ENCODE results near the gene ZNF221. TPM values are rescaled to one million over a fixed set of nuclear protein-coding genes. Genes with fewer than 3 reads are reported as not detected.

ZNF221 gene
- total and polyA plus RNA-seq, 7 donors: 0.60 to 6.8 (median 3.6) TPM; not detected in 1

DNA sequence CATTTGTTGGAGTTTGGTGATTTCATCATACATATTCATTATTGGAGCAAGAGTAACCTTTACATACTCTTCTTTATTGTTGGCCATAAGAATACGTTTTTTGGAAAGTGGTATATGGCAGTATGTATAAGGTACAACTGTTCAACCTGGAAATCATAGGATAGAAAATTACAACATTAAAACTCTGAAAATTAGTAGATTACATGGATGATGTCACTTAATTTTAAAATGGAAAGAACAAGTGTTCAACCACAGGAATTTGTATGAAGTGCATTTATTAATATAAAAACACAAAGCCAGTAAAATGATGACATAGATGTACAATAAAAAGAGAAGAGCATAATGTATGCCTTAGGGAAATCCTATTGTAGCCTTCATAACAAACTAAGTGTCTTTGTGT, 25.7 kb downstream of the ZNF221 start:
- TF ChIP-seq, protein P1, sequence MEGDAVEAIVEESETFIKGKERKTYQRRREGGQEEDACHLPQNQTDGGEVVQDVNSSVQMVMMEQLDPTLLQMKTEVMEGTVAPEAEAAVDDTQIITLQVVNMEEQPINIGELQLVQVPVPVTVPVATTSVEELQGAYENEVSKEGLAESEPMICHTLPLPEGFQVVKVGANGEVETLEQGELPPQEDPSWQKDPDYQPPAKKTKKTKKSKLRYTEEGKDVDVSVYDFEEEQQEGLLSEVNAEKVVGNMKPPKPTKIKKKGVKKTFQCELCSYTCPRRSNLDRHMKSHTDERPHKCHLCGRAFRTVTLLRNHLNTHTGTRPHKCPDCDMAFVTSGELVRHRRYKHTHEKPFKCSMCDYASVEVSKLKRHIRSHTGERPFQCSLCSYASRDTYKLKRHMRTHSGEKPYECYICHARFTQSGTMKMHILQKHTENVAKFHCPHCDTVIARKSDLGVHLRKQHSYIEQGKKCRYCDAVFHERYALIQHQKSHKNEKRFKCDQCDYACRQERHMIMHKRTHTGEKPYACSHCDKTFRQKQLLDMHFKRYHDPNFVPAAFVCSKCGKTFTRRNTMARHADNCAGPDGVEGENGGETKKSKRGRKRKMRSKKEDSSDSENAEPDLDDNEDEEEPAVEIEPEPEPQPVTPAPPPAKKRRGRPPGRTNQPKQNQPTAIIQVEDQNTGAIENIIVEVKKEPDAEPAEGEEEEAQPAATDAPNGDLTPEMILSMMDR (IDR thresholded peaks at IDR 0.05): no peak
- TF ChIP-seq EP300 (IDR thresholded peaks at IDR 0.05) (no peak), POLR2A (IDR thresholded peaks at IDR 0.05) (no peak), POLR2AphosphoS5 (IDR thresholded peaks at IDR 0.05) (no peak)
- H3K27me3 ChIP-seq: no peaks in the 10 kb centered on the region
- no peak overlapping the region for H3K27ac ChIP-seq
- H3K4me1 ChIP-seq: no peaks in the 10 kb centered on the region
- intact Hi-C loops (cut with DNase I): no loop called here
- DNase-seq: no peak
- H3K9me3 ChIP-seq: peaks cover 11 to 56% (median 42%) of the 10 kb centered on the region in 4 donors
- H3K4me3 ChIP-seq: no peak overlapping the region
- no peaks in the 10 kb centered on the region for H3K36me3 ChIP-seq
- 74 to 95% methylated on average over 1 of the region's 1 CpG for whole genome bisulfite sequencing, 2 donors

DNA sequence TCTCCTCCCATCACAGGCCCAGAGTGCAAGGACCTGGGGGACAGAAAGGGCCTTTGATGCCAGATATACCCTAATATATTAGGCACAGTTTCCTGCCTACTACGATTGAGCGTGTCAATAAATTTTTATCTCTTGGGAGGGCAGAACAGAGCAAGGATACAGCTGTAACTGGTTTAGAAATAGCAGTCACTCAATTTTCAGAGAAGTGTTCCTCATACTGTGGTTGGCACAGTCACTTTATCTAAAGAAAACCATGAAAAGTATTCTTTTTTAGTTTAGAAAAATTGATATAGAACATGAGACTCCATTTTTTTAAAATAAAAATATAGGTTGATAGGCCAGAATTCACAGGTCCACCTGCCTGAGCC, 32.5 kb downstream of the ZNF221 start:
- H3K36me3 ChIP-seq: peaks cover 0 to 4% (median 0%) of the 10 kb centered on the region in 4 donors
- intact Hi-C loops (cut with DNase I): loop anchor here (5.0 kb wide), 2 partner anchors 46 to 129 kb away; partner anchors contain the start of genes ZNF225 and ZNF45
- TF ChIP-seq EP300 (IDR thresholded peaks at IDR 0.05) (no peak), POLR2AphosphoS5 (IDR thresholded peaks at IDR 0.05) (no peak), POLR2A (IDR thresholded peaks at IDR 0.05) (no peak)
- TF ChIP-seq, protein P1 (IDR thresholded peaks at IDR 0.05): no peak
- H3K4me1 ChIP-seq: peaks cover 0 to 16% (median 6%) of the 10 kb centered on the region in 4 donors
- DNase-seq: no peak
- peaks cover 0 to 9% (median 6%) of the 10 kb centered on the region in 4 donors for H3K9me3 ChIP-seq
- peak overlapping the region; percentile 78 to 83 (median 83) for H3K27ac ChIP-seq
- 69 to 79% methylated on average over 2 of the region's 2 CpGs for WGBS, 2 donors
- H3K27me3 ChIP-seq: no peaks in the 10 kb centered on the region
- H3K4me3 ChIP-seq: peak overlapping the region; percentile 67 to 80 (median 72)

DNA sequence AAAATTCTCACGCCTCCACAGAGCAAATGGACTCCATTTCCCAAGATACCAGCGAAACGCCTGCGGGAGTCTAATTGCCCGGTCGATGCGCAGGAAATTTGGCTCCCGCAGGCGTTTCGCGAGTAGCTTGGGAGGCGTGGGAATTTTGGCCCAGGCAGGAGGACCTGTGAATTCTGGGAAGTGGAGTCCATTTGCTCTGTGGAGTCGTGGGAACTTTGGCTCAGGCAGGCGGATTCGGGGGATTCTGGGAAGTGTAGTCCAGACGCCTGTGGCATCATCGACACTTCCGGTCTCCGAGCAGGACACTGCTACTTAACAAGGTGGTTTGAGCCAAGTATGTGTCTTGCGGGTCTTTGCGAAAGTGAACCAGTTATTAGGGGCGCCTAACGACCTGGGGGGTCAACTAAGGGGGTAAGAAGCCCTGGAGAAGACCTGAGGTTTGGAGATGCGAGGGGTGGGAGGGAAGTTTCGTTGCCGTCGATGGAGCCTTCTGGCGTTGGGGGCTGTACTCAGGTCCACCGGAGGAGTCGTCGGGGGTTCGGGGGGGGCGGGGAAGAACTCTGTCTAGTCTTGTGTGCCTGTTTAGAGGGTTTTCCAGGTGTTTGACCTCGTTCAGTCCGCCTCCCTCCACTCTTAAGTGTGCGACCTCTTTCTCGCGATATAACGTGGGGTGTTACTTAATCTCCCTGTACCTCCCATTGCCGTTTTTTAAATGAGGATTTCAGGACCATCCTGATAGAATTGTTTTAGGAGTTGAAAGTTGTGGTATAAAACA, 33.1 kb downstream of the ZNF221 start, which contains the start of gene ZNF155:
ZNF155 (plus strand) TSS at position 277 of the 775 bp plus-strand sequence. CDS start 4,356 bp downstream, outside the sequence.
- H3K4me3 ChIP-seq: peak within 1 kb of the TSS; percentile 67 to 80 (median 72)
- WGBS, 2 donors: 1% methylated on average over 40 of the region's 40 CpGs
- H3K27me3 ChIP-seq: no peaks in the 10 kb centered on the region
- intact Hi-C loops (cut with DNase I): loop anchor here (2.0 to 5.0 kb wide), 3 partner anchors 19 to 128 kb away; partner anchors contain the start of genes ZNF225, ZNF230 and ZNF45
- peaks cover 0 to 9% (median 5%) of the 10 kb centered on the region in 4 donors for H3K9me3 ChIP-seq
- TF ChIP-seq, protein P1 (IDR thresholded peaks at IDR 0.05): no peak
- peak; percentile 38 to 82 (median 66) for TF ChIP-seq POLR2AphosphoS5 (IDR thresholded peaks at IDR 0.05)
- peak within 1 kb of the TSS; percentile 78 to 83 (median 83) for H3K27ac ChIP-seq
- DNase-seq: peak; percentile 97
- peaks cover 0 to 16% (median 6%) of the 10 kb centered on the region in 4 donors for H3K4me1 ChIP-seq
- peaks cover 0 to 10% (median 3%) of the 10 kb centered on the region in 4 donors for H3K36me3 ChIP-seq

DNA sequence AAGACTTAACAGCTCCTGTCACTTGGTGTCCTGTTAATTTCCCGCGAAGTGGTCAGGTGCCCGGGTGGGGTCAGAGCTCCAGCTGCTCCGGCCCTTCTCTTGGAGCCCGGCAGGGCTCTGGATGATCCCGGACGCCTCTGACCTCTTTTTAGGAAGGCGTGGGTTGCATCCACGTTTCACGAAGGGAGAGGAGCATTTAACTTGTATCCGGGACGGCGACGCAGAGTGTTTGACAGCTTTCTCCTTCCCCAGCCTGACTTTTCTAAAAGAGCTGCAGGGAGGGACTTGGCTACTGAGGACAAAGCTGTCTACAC, 33.6 kb downstream of the ZNF221 start:
- Histone ChIP-seq H3K9me3 (peaks cover 0 to 9% (median 1%) of the 10 kb centered on the region in 4 donors), H3K27ac (peak overlapping the region; percentile 78 to 83 (median 83)), H3K4me3 (peak overlapping the region; percentile 67 to 80 (median 72)), H3K36me3 (peaks cover 0 to 16% (median 9%) of the 10 kb centered on the region in 4 donors), H3K4me1 (peaks cover 0 to 16% (median 6%) of the 10 kb centered on the region in 4 donors), H3K27me3 (no peaks in the 10 kb centered on the region)
- WGBS, 2 donors: 2 to 4% methylated on average over 14 of the region's 14 CpGs
- intact Hi-C loops (cut with DNase I): loop anchor here (2.0 to 5.0 kb wide), 3 partner anchors 18 to 128 kb away; partner anchors contain the start of genes ZNF225, ZNF230 and ZNF45
- DNase-seq: no peak
- TF ChIP-seq EP300 (IDR thresholded peaks at IDR 0.05) (no peak), POLR2AphosphoS5 (IDR thresholded peaks at IDR 0.05) (no peak), POLR2A (IDR thresholded peaks at IDR 0.05) (no peak)
- TF ChIP-seq, protein P1 (IDR thresholded peaks at IDR 0.05): no peak
